NB4 (cell line): Measurements from ENCODE around the gene SWT1.

ENCODE experiments used
- MYC ChIP-seq: IDR thresholded peaks from 2 replicates; pipeline ENCODE4 v1.6.1; 2011; ENCODE audit warnings: low read depth, low read length
- POLR2A ChIP-seq: IDR thresholded peaks from 2 replicates; pipeline ENCODE4 v1.6.1; 2011; ENCODE audit warnings: mild to moderate bottlenecking; ENCODE audit not compliant: insufficient read length; ENCODE audit errors: extremely low read depth
- TF ChIP-seq, protein P1 (sequence below): IDR thresholded peaks from one replicate; pipeline ENCODE4 v1.5.1; 2012; ENCODE audit warnings: low read depth, low read length
- TF ChIP-seq, protein P2 (sequence below): IDR thresholded peaks from 2 replicates; pipeline ENCODE4 v1.6.1; 2011; ENCODE audit warnings: low read depth, low read length

GRCh38 chr1:185279571-185279970, 122.6 kb downstream of the SWT1 start:
- TF ChIP-seq, protein P1, sequence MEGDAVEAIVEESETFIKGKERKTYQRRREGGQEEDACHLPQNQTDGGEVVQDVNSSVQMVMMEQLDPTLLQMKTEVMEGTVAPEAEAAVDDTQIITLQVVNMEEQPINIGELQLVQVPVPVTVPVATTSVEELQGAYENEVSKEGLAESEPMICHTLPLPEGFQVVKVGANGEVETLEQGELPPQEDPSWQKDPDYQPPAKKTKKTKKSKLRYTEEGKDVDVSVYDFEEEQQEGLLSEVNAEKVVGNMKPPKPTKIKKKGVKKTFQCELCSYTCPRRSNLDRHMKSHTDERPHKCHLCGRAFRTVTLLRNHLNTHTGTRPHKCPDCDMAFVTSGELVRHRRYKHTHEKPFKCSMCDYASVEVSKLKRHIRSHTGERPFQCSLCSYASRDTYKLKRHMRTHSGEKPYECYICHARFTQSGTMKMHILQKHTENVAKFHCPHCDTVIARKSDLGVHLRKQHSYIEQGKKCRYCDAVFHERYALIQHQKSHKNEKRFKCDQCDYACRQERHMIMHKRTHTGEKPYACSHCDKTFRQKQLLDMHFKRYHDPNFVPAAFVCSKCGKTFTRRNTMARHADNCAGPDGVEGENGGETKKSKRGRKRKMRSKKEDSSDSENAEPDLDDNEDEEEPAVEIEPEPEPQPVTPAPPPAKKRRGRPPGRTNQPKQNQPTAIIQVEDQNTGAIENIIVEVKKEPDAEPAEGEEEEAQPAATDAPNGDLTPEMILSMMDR: no peak
- TF ChIP-seq, protein P2, sequence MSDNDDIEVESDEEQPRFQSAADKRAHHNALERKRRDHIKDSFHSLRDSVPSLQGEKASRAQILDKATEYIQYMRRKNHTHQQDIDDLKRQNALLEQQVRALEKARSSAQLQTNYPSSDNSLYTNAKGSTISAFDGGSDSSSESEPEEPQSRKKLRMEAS: no peak
- TF ChIP-seq POLR2A: no peak
- TF ChIP-seq MYC: no peak
